Measurements from ENCODE around the gene SPDEF. TPM values are rescaled to one million over a fixed set of nuclear protein-coding genes. Genes with fewer than 3 reads are reported as not detected.

The SPDEF gene
- total RNA-seq, 1 donor from 2014 or later, result 0.11 TPM

DNA sequence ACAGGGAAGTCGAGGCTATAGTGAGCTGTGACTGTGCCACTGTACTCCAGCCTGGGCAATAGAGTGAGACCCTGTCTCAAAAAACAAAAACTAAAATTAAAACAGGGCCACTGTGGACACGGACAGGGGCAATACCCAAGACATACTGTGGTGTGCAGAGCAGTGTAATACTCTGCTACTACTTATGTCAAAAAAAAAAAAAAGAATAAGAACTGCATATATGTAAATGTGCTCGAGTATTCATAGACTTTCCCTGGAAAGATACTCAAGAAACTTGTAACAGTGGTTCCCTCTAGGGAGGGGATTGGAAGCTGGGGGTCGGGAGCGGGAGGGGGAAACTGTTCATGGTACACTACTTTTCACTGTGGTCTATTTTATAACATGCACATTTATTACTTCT, 15.9 kb downstream of the SPDEF start:
- intact Hi-C loops (cut with micrococcal nuclease), result no loop called here
- Mint-ChIP-seq H3K27ac (no peak overlapping the region), H3K4me3 (no peak overlapping the region), H3K4me1 (no peaks in the 10 kb centered on the region), H3K36me3 (ENCODE audit: low read depth) (no peaks in the 10 kb centered on the region), H3K9me3 (no peaks in the 10 kb centered on the region), H3K27me3 (no peaks in the 10 kb centered on the region)
- TF ChIP-seq, protein P1, sequence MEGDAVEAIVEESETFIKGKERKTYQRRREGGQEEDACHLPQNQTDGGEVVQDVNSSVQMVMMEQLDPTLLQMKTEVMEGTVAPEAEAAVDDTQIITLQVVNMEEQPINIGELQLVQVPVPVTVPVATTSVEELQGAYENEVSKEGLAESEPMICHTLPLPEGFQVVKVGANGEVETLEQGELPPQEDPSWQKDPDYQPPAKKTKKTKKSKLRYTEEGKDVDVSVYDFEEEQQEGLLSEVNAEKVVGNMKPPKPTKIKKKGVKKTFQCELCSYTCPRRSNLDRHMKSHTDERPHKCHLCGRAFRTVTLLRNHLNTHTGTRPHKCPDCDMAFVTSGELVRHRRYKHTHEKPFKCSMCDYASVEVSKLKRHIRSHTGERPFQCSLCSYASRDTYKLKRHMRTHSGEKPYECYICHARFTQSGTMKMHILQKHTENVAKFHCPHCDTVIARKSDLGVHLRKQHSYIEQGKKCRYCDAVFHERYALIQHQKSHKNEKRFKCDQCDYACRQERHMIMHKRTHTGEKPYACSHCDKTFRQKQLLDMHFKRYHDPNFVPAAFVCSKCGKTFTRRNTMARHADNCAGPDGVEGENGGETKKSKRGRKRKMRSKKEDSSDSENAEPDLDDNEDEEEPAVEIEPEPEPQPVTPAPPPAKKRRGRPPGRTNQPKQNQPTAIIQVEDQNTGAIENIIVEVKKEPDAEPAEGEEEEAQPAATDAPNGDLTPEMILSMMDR (IDR thresholded peaks at IDR 0.05), result no peak
- ATAC-seq (ENCODE audit: low read depth) (no peak), DNase-seq (no peak)
- CTCF ChIA-PET, result no interaction called here
- POLR2A ChIA-PET, result no interaction called here

- Mint-ChIP-seq H3K36me3 (ENCODE audit: low read depth) (no peaks in the 10 kb centered on the region), H3K4me1 (no peaks in the 10 kb centered on the region), H3K9me3 (no peaks in the 10 kb centered on the region), H3K4me3 (no peak overlapping the region), H3K27ac (no peak overlapping the region), H3K27me3 (no peaks in the 10 kb centered on the region)
- intact Hi-C loops (cut with micrococcal nuclease), result no loop called here
- DNase-seq (no peak), ATAC-seq (ENCODE audit: low read depth) (no peak)
- ChIA-PET CTCF (no interaction called here), POLR2A (interaction anchor here (0.6 kb wide), 1 partner anchor 221 kb away, joined by 8 read pairs; no protein-coding TSS in a partner anchor)
- TF ChIP-seq, protein P1 (IDR thresholded peaks at IDR 0.05), result no peak
Measured at GRCh38 chr6:34539181-34539580, 16.9 kb downstream of the SPDEF start.

GRCh38 chr6:34538581-34538980, 17.5 kb downstream of the SPDEF start:
- TF ChIP-seq, protein P1 (IDR thresholded peaks at IDR 0.05), result no peak
- H3K27ac Mint-ChIP-seq, result no peak overlapping the region
- ATAC-seq (ENCODE audit: low read depth) (no peak), DNase-seq (no peak)
- no peaks in the 10 kb centered on the region for H3K9me3 Mint-ChIP-seq
- no peaks in the 10 kb centered on the region for H3K27me3 Mint-ChIP-seq
- intact Hi-C loops (cut with micrococcal nuclease), result no loop called here
- no peaks in the 10 kb centered on the region for H3K4me1 Mint-ChIP-seq
- no peaks in the 10 kb centered on the region for H3K36me3 Mint-ChIP-seq (ENCODE audit: low read depth)
- no peak overlapping the region for H3K4me3 Mint-ChIP-seq
- CTCF ChIA-PET, result no interaction called here
- POLR2A ChIA-PET, result interaction anchor here (0.6 kb wide), 1 partner anchor 222 kb away, joined by 8 read pairs; no protein-coding TSS in a partner anchor

- CTCF ChIA-PET, result no interaction called here
- no peaks in the 10 kb centered on the region for H3K9me3 Mint-ChIP-seq
Measured at GRCh38 chr6:34537922-34538550, 18.1 kb downstream of the SPDEF start.

GRCh38 chr6:34536959-34537848, 18.9 kb downstream of the SPDEF start:
- TF ChIP-seq, protein P1 (IDR thresholded peaks at IDR 0.05), result no peak
- ChIA-PET CTCF (no interaction called here), POLR2A (no interaction called here)
- Mint-ChIP-seq H3K4me1 (no peaks in the 10 kb centered on the region), H3K9me3 (no peaks in the 10 kb centered on the region), H3K36me3 (ENCODE audit: low read depth) (no peaks in the 10 kb centered on the region), H3K27me3 (no peaks in the 10 kb centered on the region), H3K27ac (no peak overlapping the region), H3K4me3 (no peak overlapping the region)
- DNase-seq (no peak), ATAC-seq (ENCODE audit: low read depth) (no peak)
- intact Hi-C loops (cut with micrococcal nuclease), result no loop called here

More at GRCh38 chr6:34537922-34538550, 18.1 kb downstream of the SPDEF start:
- no peaks in the 10 kb centered on the region for H3K27me3 Mint-ChIP-seq
- H3K4me1 Mint-ChIP-seq, result no peaks in the 10 kb centered on the region
- H3K4me3 Mint-ChIP-seq, result no peak overlapping the region
- TF ChIP-seq, protein P1 (IDR thresholded peaks at IDR 0.05), result no peak
- no peak overlapping the region for H3K27ac Mint-ChIP-seq
- POLR2A ChIA-PET, result no interaction called here
- no peaks in the 10 kb centered on the region for H3K36me3 Mint-ChIP-seq (ENCODE audit: low read depth)
- intact Hi-C loops (cut with micrococcal nuclease), result no loop called here
- DNase-seq (no peak), ATAC-seq (ENCODE audit: low read depth) (no peak)

All from activated B cell treated with CpG ODN at 0.5 μM for 24 hours (primary cell).